ENCODE measurements around the gene CZIB.

Gene CZIB

DNA sequence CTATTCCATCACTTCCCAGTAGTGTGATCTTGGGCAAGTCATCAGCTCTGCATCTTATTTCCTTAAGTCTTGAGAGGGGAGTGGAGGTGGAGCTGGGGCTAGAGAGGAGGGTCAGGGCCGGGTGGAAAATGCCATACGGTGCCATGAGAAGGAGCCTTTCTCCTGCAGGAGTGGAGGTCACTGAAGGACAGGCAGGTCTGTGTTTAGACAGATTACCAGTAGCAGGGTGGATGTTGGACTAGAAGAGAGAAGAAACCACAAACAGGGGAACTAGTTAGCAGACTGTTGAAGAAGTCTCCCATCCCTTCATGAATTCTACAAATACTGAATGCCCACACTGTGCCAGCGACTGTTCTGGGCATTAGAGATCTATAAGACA is 37.7 kb downstream of the CZIB start:
- DNase-seq (ENCODE audit: low read depth) = no peak
- TF ChIP-seq, protein P1, sequence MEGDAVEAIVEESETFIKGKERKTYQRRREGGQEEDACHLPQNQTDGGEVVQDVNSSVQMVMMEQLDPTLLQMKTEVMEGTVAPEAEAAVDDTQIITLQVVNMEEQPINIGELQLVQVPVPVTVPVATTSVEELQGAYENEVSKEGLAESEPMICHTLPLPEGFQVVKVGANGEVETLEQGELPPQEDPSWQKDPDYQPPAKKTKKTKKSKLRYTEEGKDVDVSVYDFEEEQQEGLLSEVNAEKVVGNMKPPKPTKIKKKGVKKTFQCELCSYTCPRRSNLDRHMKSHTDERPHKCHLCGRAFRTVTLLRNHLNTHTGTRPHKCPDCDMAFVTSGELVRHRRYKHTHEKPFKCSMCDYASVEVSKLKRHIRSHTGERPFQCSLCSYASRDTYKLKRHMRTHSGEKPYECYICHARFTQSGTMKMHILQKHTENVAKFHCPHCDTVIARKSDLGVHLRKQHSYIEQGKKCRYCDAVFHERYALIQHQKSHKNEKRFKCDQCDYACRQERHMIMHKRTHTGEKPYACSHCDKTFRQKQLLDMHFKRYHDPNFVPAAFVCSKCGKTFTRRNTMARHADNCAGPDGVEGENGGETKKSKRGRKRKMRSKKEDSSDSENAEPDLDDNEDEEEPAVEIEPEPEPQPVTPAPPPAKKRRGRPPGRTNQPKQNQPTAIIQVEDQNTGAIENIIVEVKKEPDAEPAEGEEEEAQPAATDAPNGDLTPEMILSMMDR (IDR thresholded peaks at IDR 0.05; ENCODE audit: control insufficient read depth, insufficient read depth, low read depth, low read length, missing control alignments) = no peak
- no peak overlapping the region for H3K4me3 ChIP-seq (ENCODE audit: control insufficient read depth, low read depth, low read length)

DNA sequence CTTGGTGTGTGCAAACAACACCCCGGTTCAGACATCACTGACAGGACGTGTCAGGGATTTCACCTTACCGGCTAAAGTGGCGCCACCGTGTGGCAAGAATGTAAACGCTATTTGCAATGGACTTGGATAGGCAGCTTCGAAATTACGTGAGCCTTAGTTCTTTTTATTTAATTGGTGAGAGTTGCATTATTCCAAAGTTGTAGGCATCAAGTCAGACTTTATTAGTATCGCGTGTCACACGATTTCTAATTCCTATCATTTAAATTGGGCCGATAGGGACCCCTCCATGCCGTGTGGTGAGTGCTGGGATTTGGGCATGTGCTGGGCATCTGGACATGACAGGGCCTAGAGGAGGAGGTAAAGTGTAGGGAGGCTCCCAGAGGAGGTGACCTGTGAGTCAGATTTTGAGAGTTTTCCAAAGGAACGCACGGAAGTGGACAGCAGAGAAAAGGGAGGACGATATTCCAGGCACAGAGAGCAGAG is 38.3 kb downstream of the CZIB start:
- no peak overlapping the region for H3K4me3 ChIP-seq (ENCODE audit: control insufficient read depth, low read depth, low read length)
- TF ChIP-seq, protein P1 (IDR thresholded peaks at IDR 0.05; ENCODE audit: control insufficient read depth, insufficient read depth, low read depth, low read length, missing control alignments) = peak; percentile 72
- no peak for DNase-seq (ENCODE audit: low read depth)

DNA sequence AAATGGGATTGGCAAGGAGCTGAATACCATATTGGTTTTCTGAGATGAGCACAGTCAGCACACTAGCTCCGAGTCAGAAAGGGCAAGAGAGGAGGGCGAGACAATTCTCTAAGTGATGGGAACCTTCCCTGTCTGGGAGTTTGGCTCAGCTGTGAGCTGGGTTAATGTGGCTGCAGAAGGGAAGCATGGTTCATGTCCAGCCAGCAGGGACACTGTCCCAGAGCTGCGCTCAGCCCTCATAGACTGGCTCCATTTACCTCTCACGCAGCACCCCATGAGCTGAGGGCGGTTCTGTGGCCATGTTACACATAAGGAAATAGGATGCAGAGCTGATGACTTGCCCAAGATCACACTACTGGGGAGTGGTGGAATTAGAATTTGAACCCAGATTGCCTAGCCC is 39.5 kb downstream of the CZIB start:
- H3K4me3 ChIP-seq (ENCODE audit: control insufficient read depth, low read depth, low read length) = no peak overlapping the region
- DNase-seq (ENCODE audit: low read depth) = no peak
- TF ChIP-seq, protein P1 (IDR thresholded peaks at IDR 0.05; ENCODE audit: control insufficient read depth, insufficient read depth, low read depth, low read length, missing control alignments) = no peak

DNA sequence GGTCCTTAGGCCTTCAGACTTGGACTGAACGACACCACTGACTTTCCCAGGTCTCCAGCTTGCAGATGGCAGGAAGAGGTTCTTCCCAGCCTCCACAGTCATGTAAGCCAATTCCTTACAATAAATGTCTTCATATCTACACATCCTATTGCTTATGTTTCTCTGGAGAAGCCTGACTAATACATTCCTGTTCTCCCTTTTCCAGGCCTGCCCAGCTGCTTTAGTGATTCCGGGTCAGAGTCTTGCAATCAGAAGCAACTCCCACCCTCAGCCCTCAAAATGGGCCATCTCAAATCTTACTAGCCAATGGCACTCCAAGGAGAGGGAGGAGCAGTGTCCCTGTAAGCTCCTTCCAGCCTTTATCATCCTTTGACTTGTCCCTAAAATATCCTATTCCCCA is 40.2 kb downstream of the CZIB start:
- DNase-seq (ENCODE audit: low read depth) = no peak
- H3K4me3 ChIP-seq (ENCODE audit: control insufficient read depth, low read depth, low read length) = no peak overlapping the region
- TF ChIP-seq, protein P1 (IDR thresholded peaks at IDR 0.05; ENCODE audit: control insufficient read depth, insufficient read depth, low read depth, low read length, missing control alignments) = no peak

DNA sequence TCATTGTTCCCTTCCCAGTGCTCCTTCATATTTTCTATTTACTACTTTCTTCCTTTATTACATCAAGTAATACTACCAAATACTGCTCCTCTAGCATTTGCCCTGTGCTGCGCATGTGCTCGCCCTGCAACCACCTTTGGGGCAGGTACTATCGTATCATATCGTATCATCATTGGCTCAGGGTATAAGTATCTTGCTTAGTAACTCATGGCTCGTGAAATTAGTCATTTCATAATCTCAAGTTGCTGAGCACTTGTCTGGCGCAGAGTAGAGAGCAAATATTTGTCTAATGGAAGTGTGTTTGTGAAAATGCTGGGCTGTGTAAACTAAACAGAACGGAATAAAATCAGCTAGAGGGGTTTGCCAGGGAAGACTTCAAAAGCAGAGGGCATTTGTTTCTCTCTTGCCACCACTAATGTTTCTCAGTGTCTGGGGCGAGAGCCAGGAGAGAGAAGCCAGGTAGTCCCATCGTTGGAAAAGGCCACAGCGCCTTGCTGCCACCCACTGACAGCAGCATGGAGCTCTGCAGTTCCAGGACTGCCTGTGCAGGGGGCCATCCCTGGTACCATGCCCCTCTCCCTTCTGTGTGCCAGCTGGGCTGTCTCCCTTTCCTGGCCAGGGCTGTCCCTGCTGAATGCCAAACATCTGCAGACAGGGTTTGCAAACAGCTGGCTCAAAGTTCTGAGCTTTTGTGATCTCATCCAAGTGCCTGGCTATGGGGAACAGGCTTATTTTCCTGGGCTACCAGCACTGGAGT is 43.8 kb downstream of the CZIB start:
- DNase-seq (ENCODE audit: low read depth) = no peak

DNA sequence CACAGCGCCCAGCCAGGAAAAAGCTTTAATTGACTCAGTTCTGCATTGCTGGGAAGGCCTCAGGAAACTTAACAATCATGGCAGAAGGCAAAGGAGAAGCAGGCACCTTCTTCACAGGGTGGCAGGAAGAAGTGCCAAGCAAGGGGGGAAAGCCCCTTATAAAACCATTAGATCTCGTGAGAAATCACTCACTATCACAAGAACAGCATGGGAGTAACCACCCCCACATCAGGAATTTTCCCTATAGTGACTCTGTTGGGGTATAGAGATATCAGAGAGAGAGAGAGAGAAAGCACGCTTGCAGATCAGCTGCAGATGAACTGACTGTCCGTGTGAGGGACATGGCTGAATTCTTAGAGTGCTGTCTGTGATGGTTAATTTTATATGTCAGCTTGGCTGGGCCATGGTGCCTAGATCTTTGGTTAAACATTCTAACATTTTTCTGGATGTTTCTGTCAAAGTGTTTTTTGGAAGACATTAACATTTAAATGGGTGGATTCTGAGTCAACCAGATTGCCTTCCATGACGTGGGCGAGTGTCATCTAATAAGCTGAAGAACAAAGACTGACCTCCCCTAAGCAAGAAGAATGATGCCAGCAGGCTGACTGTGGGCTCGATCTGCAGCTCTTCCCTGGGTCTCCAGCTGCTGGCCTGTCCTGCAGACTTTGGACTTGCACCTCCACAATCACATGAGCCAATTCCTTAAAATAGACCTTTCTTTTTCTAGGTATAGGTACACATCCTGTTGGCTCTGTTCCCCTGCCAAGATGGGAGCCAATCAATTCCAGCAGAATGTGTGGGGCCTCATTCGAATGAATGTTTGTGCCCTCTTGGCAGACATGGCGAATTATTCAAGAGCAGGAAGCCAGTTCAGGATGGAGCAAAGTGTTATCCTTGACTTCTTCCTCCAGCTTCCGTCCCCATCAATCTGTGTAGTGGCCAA is 45.2 kb downstream of the CZIB start:
- TF ChIP-seq, protein P1 (IDR thresholded peaks at IDR 0.05; ENCODE audit: control insufficient read depth, insufficient read depth, low read depth, low read length, missing control alignments) = no peak
- DNase-seq (ENCODE audit: low read depth) = no peak

More for the DNA sequence above, 43.8 kb downstream of the CZIB start:
- H3K4me3 ChIP-seq (ENCODE audit: control insufficient read depth, low read depth, low read length) = no peak overlapping the region
- TF ChIP-seq, protein P1 (IDR thresholded peaks at IDR 0.05; ENCODE audit: control insufficient read depth, insufficient read depth, low read depth, low read length, missing control alignments) = peak; percentile 42

More for the DNA sequence above, 45.2 kb downstream of the CZIB start:
- H3K4me3 ChIP-seq (ENCODE audit: control insufficient read depth, low read depth, low read length) = no peak overlapping the region

Measured in AG09309 (cell line).